VCaP (cell line): ENCODE measurements around the gene FBXO21.

Experiments used
- H3K27ac ChIP-seq: fragments of 450-650 bp; 2 replicates; pipeline ENCODE4 v1.5.1; 2017
- TF ChIP-seq, protein P1 (sequence below): fragments of 450-650 bp; conservative IDR thresholded peaks from 2 replicates; pipeline ENCODE4 v1.5.1; 2017; ENCODE audit warnings: mild to moderate bottlenecking, moderate library complexity

FBXO21 gene

DNA sequence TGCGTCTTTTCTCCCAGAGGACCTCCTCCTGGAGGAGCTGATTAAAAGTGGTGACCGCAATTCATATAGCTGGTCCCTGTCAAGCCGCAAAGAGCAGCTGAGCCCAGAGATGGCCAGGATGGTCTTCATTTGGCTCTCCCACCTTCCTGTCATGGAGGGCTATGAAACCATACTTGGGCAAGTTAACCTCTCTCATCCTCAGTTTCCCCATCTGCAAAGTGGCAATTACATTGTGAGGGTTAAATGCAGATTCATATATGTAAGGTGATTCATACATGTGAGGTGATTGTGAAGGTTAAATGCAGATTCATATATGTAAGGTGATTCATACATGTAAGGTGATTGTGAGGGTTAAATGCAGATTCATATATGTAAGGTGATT, 87.5 kb downstream of the FBXO21 start:
- no peak overlapping the region for H3K27ac ChIP-seq
- TF ChIP-seq, protein P1, sequence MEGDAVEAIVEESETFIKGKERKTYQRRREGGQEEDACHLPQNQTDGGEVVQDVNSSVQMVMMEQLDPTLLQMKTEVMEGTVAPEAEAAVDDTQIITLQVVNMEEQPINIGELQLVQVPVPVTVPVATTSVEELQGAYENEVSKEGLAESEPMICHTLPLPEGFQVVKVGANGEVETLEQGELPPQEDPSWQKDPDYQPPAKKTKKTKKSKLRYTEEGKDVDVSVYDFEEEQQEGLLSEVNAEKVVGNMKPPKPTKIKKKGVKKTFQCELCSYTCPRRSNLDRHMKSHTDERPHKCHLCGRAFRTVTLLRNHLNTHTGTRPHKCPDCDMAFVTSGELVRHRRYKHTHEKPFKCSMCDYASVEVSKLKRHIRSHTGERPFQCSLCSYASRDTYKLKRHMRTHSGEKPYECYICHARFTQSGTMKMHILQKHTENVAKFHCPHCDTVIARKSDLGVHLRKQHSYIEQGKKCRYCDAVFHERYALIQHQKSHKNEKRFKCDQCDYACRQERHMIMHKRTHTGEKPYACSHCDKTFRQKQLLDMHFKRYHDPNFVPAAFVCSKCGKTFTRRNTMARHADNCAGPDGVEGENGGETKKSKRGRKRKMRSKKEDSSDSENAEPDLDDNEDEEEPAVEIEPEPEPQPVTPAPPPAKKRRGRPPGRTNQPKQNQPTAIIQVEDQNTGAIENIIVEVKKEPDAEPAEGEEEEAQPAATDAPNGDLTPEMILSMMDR, result no peak

- no peak overlapping the region for H3K27ac ChIP-seq
- TF ChIP-seq, protein P1, result no peak
These were observed 88.1 kb downstream of the FBXO21 start for GRCh38 chr12:117101953-117102799.

DNA sequence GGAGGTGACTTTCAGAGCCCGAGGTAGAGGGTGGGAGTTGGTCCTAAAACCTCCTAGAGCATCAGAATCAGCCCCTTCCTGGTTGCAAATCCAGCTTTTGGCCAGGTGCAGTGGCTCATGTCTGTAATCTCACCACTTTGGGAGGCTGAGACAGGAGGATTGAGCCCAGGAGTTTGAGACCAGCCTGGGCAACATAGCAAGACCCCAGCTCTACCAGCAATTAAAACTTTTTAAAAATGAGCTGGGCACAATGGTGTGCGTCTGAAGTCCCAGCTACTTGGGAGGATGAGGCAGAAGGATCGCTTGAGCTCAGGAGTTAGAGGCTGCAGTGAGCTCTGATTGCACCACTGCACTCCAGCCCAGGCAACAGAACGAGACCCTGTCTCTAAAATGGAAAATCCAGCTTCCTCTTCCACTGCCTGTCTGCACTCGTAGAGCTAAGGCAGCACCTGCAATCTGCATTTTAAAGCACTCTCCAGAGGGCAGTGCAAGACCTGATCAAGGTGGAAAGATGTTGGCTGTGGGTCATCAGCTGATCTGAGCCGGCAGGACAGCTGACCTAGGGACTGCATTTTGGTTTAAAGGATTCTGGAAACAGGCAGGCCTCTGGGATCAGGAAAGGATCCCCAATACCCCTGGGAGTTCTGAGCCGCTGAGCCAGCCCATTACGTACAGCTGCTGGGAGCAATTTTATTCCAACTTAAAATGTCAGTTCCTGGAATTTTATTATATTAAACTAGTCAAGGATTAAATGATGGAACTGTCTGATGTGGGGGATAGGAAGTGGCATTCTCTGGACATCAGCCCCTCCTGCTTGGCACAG, 89.2 kb downstream of the FBXO21 start:
- H3K27ac ChIP-seq, result no peak overlapping the region
- TF ChIP-seq, protein P1, result no peak

- TF ChIP-seq, protein P1, result peak; percentile 72
These were observed 90.0 kb downstream of the FBXO21 start for GRCh38 chr12:117100251-117100650.

DNA sequence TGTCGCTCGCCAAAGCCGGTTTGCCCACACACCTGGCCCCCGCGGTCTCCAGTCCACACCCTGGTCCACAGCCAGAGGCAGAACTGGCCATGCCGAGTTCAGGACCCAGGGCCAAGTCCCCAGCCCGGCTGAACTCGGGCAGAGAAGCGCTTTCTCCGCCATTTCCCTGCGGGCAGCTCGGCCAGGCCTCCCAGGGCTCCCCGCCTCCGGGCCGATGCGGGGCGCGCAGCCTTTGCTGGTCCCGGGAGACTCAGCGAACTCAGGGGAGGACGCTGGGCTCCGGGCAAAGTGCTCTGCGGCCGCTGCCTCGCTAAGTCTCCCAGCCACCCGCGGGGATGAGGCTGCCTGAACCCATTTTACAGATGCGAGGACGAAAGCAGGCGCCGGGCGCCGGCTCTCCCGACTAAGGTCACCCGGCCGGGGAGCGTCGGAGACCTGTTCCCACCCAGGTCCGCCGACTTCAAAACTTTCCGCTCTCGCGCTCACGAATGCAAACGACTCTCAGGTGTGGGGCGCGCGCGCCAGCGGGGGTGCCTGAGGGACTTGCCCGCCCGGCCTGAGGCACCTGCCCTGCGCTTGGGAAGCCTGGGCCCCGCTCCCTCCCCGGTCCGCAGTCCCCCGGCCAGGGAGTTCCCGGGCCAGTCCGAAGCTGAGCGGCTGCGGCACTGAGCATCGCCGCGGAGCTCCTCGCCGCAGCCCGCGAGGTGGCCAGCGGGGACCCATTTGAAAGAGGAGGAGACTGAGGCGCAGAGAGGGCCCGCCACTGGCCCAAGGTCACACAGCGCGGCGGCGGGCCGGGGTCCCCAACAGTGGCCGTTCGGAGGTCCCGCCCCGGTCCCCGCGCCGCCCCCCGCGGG, 91.7 kb downstream of the FBXO21 start:
- TF ChIP-seq, protein P1, result no peak
- peak overlapping the region; percentile 74; the same call in 1 of the 2 replicates for H3K27ac ChIP-seq

More at GRCh38 chr12:117100251-117100650, 90.0 kb downstream of the FBXO21 start:
- no peak overlapping the region for H3K27ac ChIP-seq

DNA sequence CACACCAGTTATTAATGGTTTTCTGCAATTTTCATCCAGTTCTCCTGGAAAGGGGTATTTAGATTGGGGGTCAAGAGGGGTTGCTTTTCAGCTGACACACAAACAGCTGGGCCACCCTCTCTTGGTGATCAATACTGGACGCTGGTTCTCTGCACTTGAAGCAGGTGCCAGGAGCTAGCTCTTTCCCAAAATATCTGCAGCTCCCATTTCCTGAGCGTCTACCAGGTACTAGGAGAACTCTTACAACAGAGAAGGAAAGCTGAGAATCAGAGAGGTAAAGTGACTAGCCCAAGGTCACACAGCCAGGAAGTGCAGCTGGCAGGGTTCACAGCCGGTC, 92.3 kb downstream of the FBXO21 start:
- TF ChIP-seq, protein P1, result no peak
- H3K27ac ChIP-seq, result peak overlapping the region; percentile 74; the same call in 1 of the 2 replicates
